ENCODE data around the gene PPFIA2. TPM values are rescaled to one million over a fixed set of nuclear protein-coding genes. Genes with fewer than 3 reads are reported as not detected.

PPFIA2 gene
- total and polyA plus RNA-seq, 3 donors from 2014 or later, result 10.5 to 22.1 (median 18.3) TPM

DNA sequence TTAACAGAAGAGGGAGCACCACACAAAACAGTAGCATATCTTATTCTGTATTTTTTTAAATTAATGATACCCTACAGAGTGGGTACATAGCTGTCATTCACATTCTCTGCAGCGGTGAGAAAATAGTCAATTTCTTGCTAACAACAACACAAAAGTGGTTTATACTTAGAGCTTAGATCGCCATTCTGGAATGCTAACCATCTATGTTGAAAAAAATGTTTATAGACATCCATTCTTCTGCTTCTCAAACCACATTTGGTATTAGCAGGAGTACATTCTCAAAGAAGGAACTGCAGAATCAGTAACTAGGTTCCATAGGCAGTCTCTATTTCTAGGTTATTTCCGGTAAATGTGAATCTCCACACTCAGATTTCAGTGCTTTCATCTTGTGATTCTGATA is 185.9 kb downstream of the PPFIA2 start:
- H3K27me3 ChIP-seq, result no peaks in the 10 kb centered on the region
- WGBS, 2 donors, result 86 to 90% methylated on average over 3 of the region's 3 CpGs
- DNase-seq, result no peak
- TF ChIP-seq, protein P1, sequence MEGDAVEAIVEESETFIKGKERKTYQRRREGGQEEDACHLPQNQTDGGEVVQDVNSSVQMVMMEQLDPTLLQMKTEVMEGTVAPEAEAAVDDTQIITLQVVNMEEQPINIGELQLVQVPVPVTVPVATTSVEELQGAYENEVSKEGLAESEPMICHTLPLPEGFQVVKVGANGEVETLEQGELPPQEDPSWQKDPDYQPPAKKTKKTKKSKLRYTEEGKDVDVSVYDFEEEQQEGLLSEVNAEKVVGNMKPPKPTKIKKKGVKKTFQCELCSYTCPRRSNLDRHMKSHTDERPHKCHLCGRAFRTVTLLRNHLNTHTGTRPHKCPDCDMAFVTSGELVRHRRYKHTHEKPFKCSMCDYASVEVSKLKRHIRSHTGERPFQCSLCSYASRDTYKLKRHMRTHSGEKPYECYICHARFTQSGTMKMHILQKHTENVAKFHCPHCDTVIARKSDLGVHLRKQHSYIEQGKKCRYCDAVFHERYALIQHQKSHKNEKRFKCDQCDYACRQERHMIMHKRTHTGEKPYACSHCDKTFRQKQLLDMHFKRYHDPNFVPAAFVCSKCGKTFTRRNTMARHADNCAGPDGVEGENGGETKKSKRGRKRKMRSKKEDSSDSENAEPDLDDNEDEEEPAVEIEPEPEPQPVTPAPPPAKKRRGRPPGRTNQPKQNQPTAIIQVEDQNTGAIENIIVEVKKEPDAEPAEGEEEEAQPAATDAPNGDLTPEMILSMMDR (IDR thresholded peaks at IDR 0.05), result no peak
- TF ChIP-seq POLR2A (IDR thresholded peaks at IDR 0.05), result no peak
- intact Hi-C loops (cut with DNase I; ENCODE audit: low total_unique reads), result no loop called here
- H3K36me3 ChIP-seq (ENCODE audit: low read depth, missing control alignments), result no peaks in the 10 kb centered on the region
- H3K4me3 ChIP-seq, result no peak overlapping the region
- no peaks in the 10 kb centered on the region for H3K9me3 ChIP-seq
- H3K27ac ChIP-seq, result no peak overlapping the region
- H3K4me1 ChIP-seq, result no peaks in the 10 kb centered on the region

DNA sequence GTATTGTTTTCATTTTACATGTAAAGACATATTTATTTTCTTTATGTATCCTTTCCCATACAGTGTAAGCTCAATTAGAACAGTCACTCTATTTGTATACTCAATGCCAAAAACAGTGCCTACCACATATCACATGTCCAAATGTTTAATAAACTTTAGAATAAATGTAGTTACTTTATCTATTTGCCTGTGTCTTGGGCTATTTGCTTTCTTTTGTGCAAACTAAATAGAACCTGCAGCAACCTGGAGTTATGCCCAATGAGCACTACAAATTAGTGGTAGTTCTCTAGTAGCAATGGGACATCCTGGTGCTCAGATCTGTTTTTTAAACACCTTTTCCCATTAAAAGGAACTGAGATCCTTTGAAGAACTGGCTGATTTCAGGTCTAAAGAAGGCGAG is 186.7 kb downstream of the PPFIA2 start:
- no peak for DNase-seq
- Histone ChIP-seq H3K4me3 (no peak overlapping the region), H3K27me3 (no peaks in the 10 kb centered on the region), H3K4me1 (no peaks in the 10 kb centered on the region), H3K36me3 (ENCODE audit: low read depth, missing control alignments) (no peaks in the 10 kb centered on the region), H3K27ac (no peak overlapping the region), H3K9me3 (no peaks in the 10 kb centered on the region)
- intact Hi-C loops (cut with DNase I; ENCODE audit: low total_unique reads), result no loop called here
- TF ChIP-seq POLR2A (IDR thresholded peaks at IDR 0.05), result no peak
- TF ChIP-seq, protein P1 (IDR thresholded peaks at IDR 0.05), result no peak
- WGBS, 2 donors, result 71 to 87% methylated on average over 1 of the region's 1 CpG

DNA sequence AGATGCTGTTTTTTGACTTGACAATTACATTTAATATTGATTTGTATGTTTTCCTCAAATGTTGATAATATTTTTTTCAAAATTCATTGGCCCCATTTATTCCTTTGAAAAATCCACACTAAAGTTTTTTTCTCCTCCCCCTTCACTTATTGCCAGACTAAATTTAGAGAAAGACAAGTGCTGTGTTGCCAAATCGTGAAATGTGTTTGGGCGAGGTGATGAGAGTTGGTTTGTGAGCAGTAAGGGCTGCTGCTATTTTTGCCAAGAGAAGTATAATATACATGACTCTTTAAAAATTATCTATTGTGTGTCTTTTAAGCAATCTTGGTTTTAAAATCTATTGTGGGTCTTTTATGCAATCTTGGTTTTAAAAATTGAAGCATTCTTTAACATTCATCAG is 188.9 kb downstream of the PPFIA2 start:
- WGBS, 2 donors, result 82 to 90% methylated on average over 2 of the region's 2 CpGs
- Histone ChIP-seq H3K9me3 (no peaks in the 10 kb centered on the region), H3K27me3 (no peaks in the 10 kb centered on the region), H3K4me1 (no peaks in the 10 kb centered on the region), H3K36me3 (ENCODE audit: low read depth, missing control alignments) (no peaks in the 10 kb centered on the region), H3K4me3 (no peak overlapping the region), H3K27ac (no peak overlapping the region)
- intact Hi-C loops (cut with DNase I; ENCODE audit: low total_unique reads), result no loop called here
- TF ChIP-seq POLR2A (IDR thresholded peaks at IDR 0.05), result no peak
- TF ChIP-seq, protein P1 (IDR thresholded peaks at IDR 0.05), result no peak
- DNase-seq, result no peak

DNA sequence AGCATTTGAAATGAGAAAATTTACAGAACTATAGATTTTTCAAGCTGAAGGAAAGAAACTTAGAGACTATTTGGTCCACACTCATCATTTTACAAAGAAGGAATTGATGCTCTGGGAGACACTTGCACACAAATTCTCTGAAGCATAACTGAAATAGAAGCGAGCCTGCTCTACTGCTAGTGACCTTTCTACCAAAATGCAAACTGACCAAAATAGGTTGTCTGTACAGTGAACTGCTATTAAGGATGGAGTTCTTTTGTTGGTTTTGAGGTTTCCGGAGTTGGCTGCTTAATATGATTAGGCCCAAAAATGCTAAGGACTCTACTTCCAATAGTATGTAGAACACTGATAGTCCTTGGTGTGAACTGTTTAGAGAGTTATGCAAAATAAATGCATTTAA is 194.9 kb downstream of the PPFIA2 start:
- Histone ChIP-seq H3K4me3 (no peak overlapping the region), H3K4me1 (no peaks in the 10 kb centered on the region), H3K9me3 (no peaks in the 10 kb centered on the region), H3K27me3 (no peaks in the 10 kb centered on the region), H3K27ac (no peak overlapping the region), H3K36me3 (ENCODE audit: low read depth, missing control alignments) (no peaks in the 10 kb centered on the region)
- TF ChIP-seq, protein P1 (IDR thresholded peaks at IDR 0.05), result no peak
- TF ChIP-seq POLR2A (IDR thresholded peaks at IDR 0.05), result no peak
- DNase-seq, result no peak
- 84 to 92% methylated on average over 2 of the region's 2 CpGs for WGBS, 2 donors
- intact Hi-C loops (cut with DNase I; ENCODE audit: low total_unique reads), result no loop called here

DNA sequence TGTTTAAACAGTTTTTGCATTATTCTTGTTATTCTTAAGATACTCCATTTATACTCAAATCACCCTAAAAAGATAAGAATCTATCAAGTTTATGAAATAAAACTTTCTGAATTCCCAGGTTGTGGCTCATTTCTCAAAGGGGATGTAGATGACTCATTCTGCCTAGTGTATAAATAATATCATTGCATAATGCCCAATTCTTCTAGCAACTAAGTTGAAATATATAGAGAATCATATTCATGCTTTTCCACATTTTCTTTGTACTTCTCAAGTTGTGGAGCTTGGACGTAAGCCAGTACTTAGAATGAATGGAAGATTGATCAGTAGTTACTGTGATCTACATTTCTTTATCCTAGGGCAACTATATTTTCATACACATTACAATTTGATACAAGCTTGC is 201.1 kb downstream of the PPFIA2 start:
- TF ChIP-seq POLR2A (IDR thresholded peaks at IDR 0.05), result no peak
- TF ChIP-seq, protein P1 (IDR thresholded peaks at IDR 0.05), result no peak
- Histone ChIP-seq H3K4me1 (no peaks in the 10 kb centered on the region), H3K9me3 (no peaks in the 10 kb centered on the region), H3K36me3 (ENCODE audit: low read depth, missing control alignments) (no peaks in the 10 kb centered on the region), H3K27me3 (no peaks in the 10 kb centered on the region), H3K4me3 (no peak overlapping the region), H3K27ac (no peak overlapping the region)
- 93 to 94% methylated on average over 1 of the region's 1 CpG for WGBS, 2 donors
- no peak for DNase-seq
- intact Hi-C loops (cut with DNase I; ENCODE audit: low total_unique reads), result no loop called here
